Stimulated activated CD4-positive, alpha-beta T cell treated with anti-CD3 and anti-CD28 coated beads, TNF-alpha, amount 100 ng/mL, for 48 hours (primary cell): ENCODE data around the gene TUT4.

Source experiments
- DNase-seq, 3 donors: peaks; one replicate each; pipeline ENCODE4 v3.0.0-alpha.2; 2020; ENCODE audit warnings: low read depth in 3 of 3

The TUT4 gene

GRCh38 chr1:52469108-52469507, 83.8 kb downstream of the TUT4 start:
- DNase-seq, result no peak

GRCh38 chr1:52463891-52464290, 89.0 kb downstream of the TUT4 start:
- no peak for DNase-seq

DNA sequence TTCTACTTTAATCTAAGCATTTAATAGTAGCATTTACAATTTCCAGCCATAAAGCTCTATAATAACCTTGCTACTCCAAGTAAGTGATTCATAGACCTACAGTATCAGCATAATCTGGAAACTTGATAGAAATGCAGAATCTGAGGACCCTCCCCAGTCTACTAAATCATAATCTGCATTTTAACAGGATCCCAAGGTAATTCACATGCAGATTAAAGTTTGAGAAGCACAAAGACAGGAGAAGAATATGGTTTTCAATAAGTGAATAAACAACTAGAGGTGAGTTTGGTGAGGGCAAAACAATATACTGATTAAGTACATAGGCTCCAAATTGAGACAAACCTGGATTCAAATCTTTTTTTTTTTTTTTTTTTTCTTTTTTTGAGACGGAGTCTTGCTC, 91.1 kb downstream of the TUT4 start:
- DNase-seq, result no peak

DNA sequence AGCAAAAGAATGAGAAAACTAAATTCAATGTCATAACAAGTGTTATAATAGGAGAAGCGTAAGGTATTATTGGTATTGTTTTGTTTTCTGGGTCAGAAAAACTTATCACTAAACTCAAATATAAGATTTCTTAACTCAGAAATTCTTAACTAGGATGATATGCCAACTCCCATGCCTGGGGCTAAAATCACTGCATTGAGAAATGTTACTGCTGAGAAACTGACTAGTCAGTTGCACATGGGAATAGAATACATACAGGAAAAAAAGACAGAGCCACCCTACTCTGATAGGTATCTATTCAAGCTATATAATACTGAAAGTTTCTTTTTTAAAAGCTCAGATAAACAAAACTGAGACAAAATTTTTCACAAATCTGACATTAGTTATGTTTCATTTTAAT, 92.2 kb downstream of the TUT4 start:
- no peak for DNase-seq

DNA sequence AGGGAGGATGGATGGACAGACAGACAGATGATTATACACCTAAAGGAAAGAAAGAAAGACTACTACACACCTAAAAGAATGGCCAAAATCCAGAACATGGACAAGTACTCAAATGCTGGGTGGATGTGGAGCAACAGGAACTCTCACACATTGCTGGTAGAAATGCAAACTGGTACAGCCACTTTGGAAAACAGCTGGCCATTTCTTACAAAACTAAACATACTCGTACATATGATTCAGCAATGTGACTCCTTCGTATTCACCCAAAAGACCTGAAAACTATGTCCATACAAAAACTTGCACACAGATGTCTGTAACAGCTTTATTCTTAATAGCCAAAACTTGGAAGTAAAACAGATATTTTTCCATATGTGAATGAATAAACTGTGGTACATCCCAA, 97.2 kb downstream of the TUT4 start:
- DNase-seq, result no peak

- no peak for DNase-seq
Measured at GRCh38 chr1:52454779-52455178, 98.1 kb downstream of the TUT4 start.

DNA sequence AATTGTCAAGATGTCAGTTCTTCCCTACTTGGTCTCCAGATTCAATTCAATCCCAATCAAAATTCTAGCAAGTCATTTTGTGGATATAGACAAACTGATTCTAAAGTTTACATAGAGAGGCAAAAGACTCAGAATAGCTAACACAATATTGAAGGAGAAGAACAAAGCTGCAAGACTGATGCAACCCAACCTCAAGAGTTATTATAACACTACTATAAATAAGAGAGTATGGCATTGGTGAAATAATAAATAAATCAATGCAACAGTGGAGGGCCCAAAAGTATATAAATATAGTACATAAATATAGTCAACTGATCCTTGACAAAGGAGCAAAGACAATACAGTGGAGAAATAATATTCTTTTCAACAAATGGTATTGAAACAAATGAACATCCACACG, 98.8 kb downstream of the TUT4 start:
- no peak for DNase-seq

DNA sequence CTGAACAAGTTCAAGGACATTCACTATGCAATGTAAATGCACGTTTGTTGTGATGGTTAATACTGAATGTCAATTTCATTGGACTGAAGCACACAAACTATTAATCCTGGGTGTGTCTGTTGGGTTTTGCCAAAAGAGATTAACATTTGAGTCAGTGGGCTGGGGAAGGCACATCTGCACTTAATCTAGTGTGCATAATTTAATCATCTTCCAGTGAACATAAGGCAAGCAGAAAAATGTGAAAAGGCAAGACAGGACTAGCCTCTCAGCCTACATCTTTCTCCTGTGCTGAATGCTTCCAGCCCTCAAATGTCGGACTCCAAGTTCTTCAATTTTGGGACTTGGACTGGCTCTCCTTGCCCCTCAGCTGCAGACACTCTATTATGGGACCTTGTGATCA, 108.4 kb downstream of the TUT4 start:
- no peak for DNase-seq

GRCh38 chr1:52439976-52440375, 112.9 kb downstream of the TUT4 start:
- no peak for DNase-seq

GRCh38 chr1:52436817-52437216, 116.1 kb downstream of the TUT4 start:
- no peak for DNase-seq

GRCh38 chr1:52435650-52436049, 117.2 kb downstream of the TUT4 start:
- DNase-seq, result no peak

- no peak for DNase-seq
Measured at GRCh38 chr1:52435211-52435610, 117.7 kb downstream of the TUT4 start.

DNA sequence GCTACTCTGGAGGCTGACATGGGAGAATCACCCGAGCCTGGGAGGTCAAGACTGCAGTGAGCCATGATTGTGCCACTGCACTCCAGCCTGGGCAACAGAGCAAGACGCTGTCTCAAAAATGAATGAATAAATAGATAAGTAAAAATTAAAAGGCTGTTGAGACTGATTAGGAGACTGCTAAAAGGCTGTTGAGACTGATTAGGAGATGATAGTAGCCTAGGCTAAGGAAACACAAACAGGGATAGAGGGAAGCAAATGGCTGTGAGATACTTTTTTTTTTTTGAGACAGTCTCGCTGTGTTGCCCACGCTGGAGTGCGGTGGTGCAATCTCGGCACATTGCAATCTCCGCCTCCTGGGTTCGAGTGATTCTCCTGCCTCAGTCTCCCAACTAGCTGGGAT, 120.1 kb downstream of the TUT4 start:
- DNase-seq, result no peak

- no peak for DNase-seq
Measured at GRCh38 chr1:52427152-52427551, 125.7 kb downstream of the TUT4 start.

DNA sequence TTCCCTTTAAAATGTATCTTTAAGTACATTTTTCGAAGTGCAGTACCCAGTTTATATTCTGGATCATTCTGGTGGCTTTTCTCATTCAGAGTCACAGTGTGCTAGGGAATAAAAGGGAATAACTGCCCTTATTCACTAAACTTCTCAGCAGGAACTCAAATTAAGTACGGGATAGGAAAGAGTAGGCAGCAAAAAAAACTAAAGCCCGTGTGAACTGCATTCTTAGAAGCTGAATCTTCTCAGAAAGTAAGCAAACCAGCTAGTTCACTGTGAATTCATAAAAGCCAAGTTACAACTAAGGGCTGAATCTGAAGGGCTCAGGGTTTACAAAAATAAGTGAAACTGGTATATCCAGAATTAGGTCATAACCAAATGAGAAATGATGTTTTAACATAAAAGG, 126.5 kb downstream of the TUT4 start:
- DNase-seq, result no peak

GRCh38 chr1:52424813-52425212, 128.1 kb downstream of the TUT4 start:
- no peak for DNase-seq

GRCh38 chr1:52424231-52424636, 128.7 kb downstream of the TUT4 start:
- no peak for DNase-seq

DNA sequence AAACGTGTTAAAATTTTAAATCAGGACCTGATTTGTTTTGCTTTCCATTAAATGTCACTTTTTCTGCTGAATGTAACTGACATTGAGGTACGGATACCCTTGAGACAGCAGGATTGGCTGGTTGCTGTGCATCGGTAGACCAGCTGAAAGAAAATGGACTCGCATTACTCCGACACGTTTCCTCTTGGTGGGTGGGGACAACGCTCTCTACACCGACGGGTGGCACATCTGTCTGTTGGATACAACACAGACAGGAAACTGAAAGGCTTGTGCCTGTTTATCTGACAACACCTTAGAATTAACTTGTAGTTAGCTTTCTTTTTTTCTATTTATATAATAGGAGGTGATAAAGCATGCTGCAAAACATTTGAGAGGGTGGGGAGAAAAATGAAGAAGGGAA, 129.1 kb downstream of the TUT4 start:
- DNase-seq, result peak; percentile 36 to 49 (median 39)

GRCh38 chr1:52423055-52423454, 129.8 kb downstream of the TUT4 start:
- no peak for DNase-seq

DNA sequence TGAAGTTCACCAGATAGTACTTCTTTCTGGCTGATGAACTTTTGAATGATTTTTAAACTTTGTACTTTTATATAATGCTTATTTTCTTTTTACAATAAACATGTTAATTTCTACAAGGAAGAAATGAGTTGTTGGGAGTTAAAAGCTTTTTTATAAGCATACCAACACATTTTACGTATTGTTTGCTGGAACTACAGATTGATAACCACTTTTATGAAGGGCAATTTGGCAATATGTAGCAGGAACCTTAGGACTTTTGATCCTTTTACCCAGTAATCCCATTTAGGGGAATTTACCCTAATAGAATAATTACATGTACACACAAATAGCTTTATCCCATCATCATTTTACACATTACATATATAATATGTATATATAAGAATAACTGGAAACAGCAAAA, 132.2 kb downstream of the TUT4 start:
- DNase-seq, result no peak

DNA sequence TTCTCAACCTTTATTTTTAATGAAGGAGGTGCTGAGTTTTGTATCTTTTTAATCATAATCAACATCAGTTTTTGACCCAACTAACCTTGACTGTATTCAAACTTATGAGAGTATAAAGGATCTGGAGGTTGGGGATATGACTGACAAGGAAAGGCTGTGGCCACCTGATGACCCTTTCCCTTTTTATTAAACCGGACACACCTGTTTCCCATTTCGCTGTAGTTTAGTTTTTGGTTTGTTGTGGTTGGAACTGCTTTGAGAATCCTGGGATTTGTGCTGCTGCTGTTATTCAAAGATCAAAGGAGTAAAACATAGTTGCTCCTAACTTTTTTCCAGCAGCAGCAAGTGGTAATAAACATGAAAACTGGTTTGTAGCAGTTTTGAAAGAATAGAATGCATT, 136.1 kb downstream of the TUT4 start:
- no peak for DNase-seq

- DNase-seq, result no peak
Measured at GRCh38 chr1:52414942-52415341, 137.9 kb downstream of the TUT4 start.

DNA sequence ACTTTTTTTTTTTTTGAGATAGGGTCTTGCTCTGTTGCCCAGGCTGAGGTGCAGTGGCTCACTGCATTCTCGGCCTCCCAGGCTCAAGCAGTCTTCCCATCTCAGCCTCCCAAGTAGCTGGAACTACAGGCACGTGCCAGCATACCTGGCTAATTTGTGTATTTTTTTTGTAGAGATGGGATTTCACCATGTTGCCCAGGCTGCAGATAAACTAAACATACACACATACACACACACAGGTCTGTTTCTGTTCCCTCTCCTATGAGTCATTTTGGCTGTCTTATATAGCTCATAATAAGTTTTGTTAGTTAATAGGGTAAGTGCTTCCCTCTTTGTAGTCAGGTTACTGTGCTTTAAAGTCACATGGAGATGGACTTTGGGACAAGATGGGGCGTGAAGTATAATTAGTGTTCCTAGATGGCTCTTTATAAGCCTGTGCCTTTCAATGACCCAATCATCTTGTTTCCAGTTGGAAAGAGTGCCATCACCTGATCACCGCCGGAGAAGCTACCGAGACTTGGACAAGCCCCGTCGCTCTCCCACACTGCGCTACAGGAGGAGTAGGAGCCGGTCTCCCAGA, 139.4 kb downstream of the TUT4 start:
- DNase-seq, result no peak

- DNase-seq, result no peak
Measured at GRCh38 chr1:52404975-52405338, 147.9 kb downstream of the TUT4 start.
